SU-DHL-6 (cell line): Measurements from ENCODE around the gene U2AF1L4.
"Not testable (repeated sequence)": the region's sequence is repeated elsewhere in the genome, so short reads cannot be mapped to it uniquely, and the experiment has no call there.

Experiments
- CTCF ChIP-seq: fragments of 200-600 bp; sonication (generic); IDR thresholded peaks from one replicate; pipeline ENCODE4 v1.5.1; 2017; ENCODE audit warnings: antibody characterized with exemption, mild to moderate bottlenecking, low read length, moderate library complexity; ENCODE audit not compliant: insufficient read depth, poor library complexity, severe bottlenecking
- EZH2phosphoT487 ChIP-seq: fragments of 200-600 bp; sonication (generic), shearing (Covaris generic); conservative IDR thresholded peaks from 2 replicates; pipeline ENCODE4 v1.6.1; 2018; ENCODE audit warnings: mild to moderate bottlenecking, antibody characterized with exemption, low read length, moderate library complexity, mixed read lengths

- TF ChIP-seq CTCF, EZH2phosphoT487: not testable (repeated sequence)
These were observed 27.1 kb upstream of the U2AF1L4 start for GRCh38 chr19:35772362-35772761.
